GM12878 (cell line): Measurements from ENCODE around the gene MAP2K1. TPM values are rescaled to one million over a fixed set of nuclear protein-coding genes. Genes with fewer than 3 reads are reported as not detected.

Experiments used
- ATAC-seq: fragments of 200-7000 bp; cut with Tn5 transposase; 3 replicates; pipeline ENCODE4 v1.9.1; 2020; ENCODE audit warnings: mild to moderate bottlenecking, moderate library complexity
- BruUV-seq: library from RNA; stranded (reverse); fragments of 400-500 nt; replicated peaks from 2 replicates; lab custom pipeline; 2021; lab: Mats Ljungman, UMichigan
- CTCF ChIA-PET: fragments of 300-600 bp; sonication (Branson Sonifier 250); formaldehyde crosslinking; extraction: SDS; loops from one replicate; lab custom pipeline; 2021; ENCODE audit warnings: inconsistent platforms; lab: Yijun Ruan, JAX
- POLR2A ChIA-PET: fragments of 350-600 bp; formaldehyde crosslinking; extraction: SDS; loops from one replicate; lab custom pipeline; 2021; ENCODE audit warnings: inconsistent platforms; lab: Charles Lee
- RAD21 ChIA-PET: fragments of 300-600 bp; sonication (Branson Sonifier 250); formaldehyde crosslinking; loops from one replicate; lab custom pipeline; 2023; ENCODE audit warnings: antibody characterized with exemption; ENCODE audit not compliant: unreplicated experiment; lab: Charles Lee
- SMC1A ChIA-PET: fragments of 300-600 bp; sonication (Branson Sonifier 250); formaldehyde crosslinking; loops from one replicate; lab custom pipeline; 2023; ENCODE audit not compliant: unreplicated experiment, uncharacterized antibody; lab: Charles Lee
- DNase-seq: peaks from one replicate; pipeline ENCODE4 v3.0.0-alpha.2; 2011; ENCODE audit warnings: low read depth, low spot score
- FAIRE-seq: peaks from 3 replicates; lab custom pipeline; 2011; peaks lifted over from hg19 to GRCh38; lab: Jason Lieb, UNC
- H2AFZ ChIP-seq: 2 replicates; pipeline ENCODE4 v1.6.0; 2011; ENCODE audit warnings: low read depth, low read length, control low read depth; ENCODE audit not compliant: control insufficient read depth
- H3K27ac ChIP-seq: 2 replicates; pipeline ENCODE4 v1.5.1; 2011; ENCODE audit warnings: control low read depth; ENCODE audit not compliant: control insufficient read depth, insufficient read depth
- H3K27me3 ChIP-seq, 2 experiments: replicated peaks in 1 of 2; 2 replicates each; pipeline versions ENCODE4 v1.6.0 to v1.6.1; 2011; ENCODE audit warnings: low read length in 1 of 2; ENCODE audit not compliant: control insufficient read depth in 2 of 2, insufficient read depth in 2 of 2
- H3K36me3 ChIP-seq, 2 experiments: 2 replicates each; pipeline ENCODE4 v1.5.1; 2011; ENCODE audit warnings: low read length in 1 of 2; ENCODE audit not compliant: control insufficient read depth in 2 of 2, insufficient read depth in 2 of 2
- H3K4me1 ChIP-seq: 2 replicates; pipeline ENCODE4 v1.6.1; 2011; ENCODE audit warnings: mild to moderate bottlenecking, low read length, moderate library complexity, mixed read lengths; ENCODE audit not compliant: control insufficient read depth, insufficient read depth
- H3K4me2 ChIP-seq: 2 replicates; pipeline ENCODE4 v1.6.0; 2011; ENCODE audit warnings: control low read depth; ENCODE audit not compliant: control insufficient read depth, insufficient read depth
- H3K4me3 ChIP-seq: fragments of 200-600 bp; sonication (generic); 2 replicates; pipeline ENCODE4 v1.5.1; 2016
- H3K79me2 ChIP-seq: 2 replicates; pipeline ENCODE4 v1.6.0; 2011; ENCODE audit warnings: low read length; ENCODE audit not compliant: control insufficient read depth, insufficient read depth
- H3K9ac ChIP-seq: 2 replicates; pipeline ENCODE4 v1.8.0; 2011; ENCODE audit warnings: low read length, control low read depth, mixed read lengths; ENCODE audit not compliant: control insufficient read depth, insufficient read depth
- H3K9me3 ChIP-seq: replicated peaks from 3 replicates; pipeline ENCODE4 v1.5.1; 2011; ENCODE audit warnings: mild to moderate bottlenecking, low read length; ENCODE audit not compliant: control insufficient read depth, insufficient read depth
- H4K20me1 ChIP-seq: 2 replicates; pipeline ENCODE4 v1.6.0; 2011; ENCODE audit not compliant: control insufficient read depth, insufficient read depth
- BCL11A ChIP-seq: IDR thresholded peaks from 2 replicates; pipeline ENCODE4 v1.6.1; 2011; ENCODE audit warnings: low read depth, low read length
- BHLHE40 ChIP-seq, 2 experiments: fragments of 450-650 bp in 1 of 2; IDR thresholded peaks; 2 replicates each; pipeline ENCODE4 v1.6.1; 2011 to 2017; ENCODE audit warnings: low read depth in 2 of 2, borderline replicate concordance in 1 of 2, improper control_type of control experiment in 1 of 2, low read length in 1 of 2, mild to moderate bottlenecking in 1 of 2
- CBFB ChIP-seq: IDR thresholded peaks from 2 replicates; pipeline ENCODE4 v1.6.1; 2016; ENCODE audit warnings: antibody characterized with exemption, low read depth
- E4F1 ChIP-seq: fragments of 450-650 bp; IDR thresholded peaks from 2 replicates; pipeline ENCODE4 v1.6.1; 2018; ENCODE audit warnings: borderline replicate concordance, mild to moderate bottlenecking; ENCODE audit not compliant: partially characterized antibody
- ESRRA ChIP-seq: IDR thresholded peaks from 2 replicates; pipeline ENCODE4 v1.6.1; 2012; ENCODE audit warnings: mild to moderate bottlenecking, low read length, improper control_type of control experiment
- HSF1 ChIP-seq: fragments of 150-350 bp; IDR thresholded peaks from 2 replicates; pipeline ENCODE4 v1.6.1; 2014; ENCODE audit warnings: mild to moderate bottlenecking, low read depth, low read length
- KLF5 ChIP-seq: fragments of 450-650 bp; IDR thresholded peaks from 2 replicates; pipeline ENCODE4 v1.6.1; 2014; ENCODE audit warnings: mild to moderate bottlenecking; ENCODE audit not compliant: partially characterized antibody
- NFIC ChIP-seq: IDR thresholded peaks from 2 replicates; pipeline ENCODE4 v1.6.1; 2012; ENCODE audit warnings: low read depth, mild to moderate bottlenecking, inconsistent platforms, low read length, moderate library complexity
- NRF1 ChIP-seq: conservative IDR thresholded peaks from 2 replicates; pipeline ENCODE4 v1.6.1; 2011; ENCODE audit warnings: mild to moderate bottlenecking, low read depth, low read length, improper control_type of control experiment
- SREBF2 ChIP-seq: IDR thresholded peaks from 2 replicates; pipeline ENCODE4 v1.6.1; 2012; ENCODE audit warnings: mild to moderate bottlenecking, low read length
- TAF1 ChIP-seq: IDR thresholded peaks from 2 replicates; pipeline ENCODE4 v1.6.1; 2011; ENCODE audit warnings: mild to moderate bottlenecking, low read depth, low read length, borderline replicate concordance
- USF1 ChIP-seq: IDR thresholded peaks from 2 replicates; pipeline ENCODE4 v1.6.1; 2011; ENCODE audit warnings: borderline replicate concordance, low read depth, mild to moderate bottlenecking, moderate library complexity, mixed read lengths, low read length; ENCODE audit not compliant: insufficient read depth; ENCODE audit errors: extremely low read length
- ZNF24 ChIP-seq: fragments of 450-650 bp; IDR thresholded peaks from 2 replicates; pipeline ENCODE4 v1.6.1; 2017; ENCODE audit warnings: antibody characterized with exemption, mild to moderate bottlenecking
- ZNF622 ChIP-seq: fragments of 450-650 bp; IDR thresholded peaks from 2 replicates; pipeline ENCODE4 v1.6.1; 2017; ENCODE audit warnings: mild to moderate bottlenecking, inconsistent platforms
- WGBS: methylation state at CpG from one replicate; pipeline ENCODE4 v1.1.6; 2016; ENCODE audit warnings: low lambda C conversion rate; ENCODE audit not compliant: insufficient replicate concordance, insufficient coverage; ENCODE audit errors: missing lambda C conversion rate; 5-methylcytosine and 5-hydroxymethylcytosine counted together
- in situ Hi-C: fragments of 300-500 bp; cut with MboI; formaldehyde crosslinking; loops from 9 replicates; pipeline ENCODE4 v1.14.3; 2018; ENCODE audit warnings: mixed read lengths
- intact Hi-C: fragments of 100-400 bp; cut with micrococcal nuclease; formaldehyde crosslinking; loops from one replicate; pipeline ENCODE4 v1.14.2; 2022; ENCODE audit not compliant: unreplicated experiment
- polyA plus RNA-seq, 11 experiments: library from polyadenylated mRNA; depleted of rRNA in 4 of 11; unstranded in 6 of 11; stranded (reverse) in 5 of 11; fragments of >200 nt; fragmentation: Nextera tagmentation in 4 of 11; fragmentation: Illumina TruSeq in 1 of 11; extraction: Ambion mirVana in 4 of 11; extraction: Trizol in 1 of 11; gene quantifications; 1 replicate in 1 of 11; 2 replicates in 10 of 11; pipeline versions ENCODE4 v1.2.1 to v1.2.3, GENCODE V29; 2011 to 2016; ENCODE audit warnings: inconsistent platforms in 2 of 11, missing spikeins in 2 of 11, low read depth in 1 of 11
- total RNA-seq, 4 experiments: library from RNA; depleted of rRNA in 3 of 4; stranded (reverse); fragments of >200 nt in 3 of 4; fragmentation: Illumina TruSeq in 1 of 4; extraction: Trizol in 1 of 4; gene quantifications; 2 replicates each; pipeline versions ENCODE4 v1.2.1 to v1.2.3, GENCODE V29; 2013 to 2021

The MAP2K1 gene
- total and polyA plus RNA-seq, 10 of the 15 experiments (the other 5 are each of a cell fraction or from before 2014, with no cell fraction given), result 11.2 to 112 (median 56.6) TPM

GRCh38 chr15:66481107-66481856 is 94.6 kb downstream of the MAP2K1 start:
- H3K4me2 ChIP-seq, result no peak overlapping the region
- ChIA-PET CTCF (interaction anchor here (1.3 kb wide), 1 partner anchor 13 kb away, joined by 3 read pairs; no protein-coding TSS in a partner anchor), POLR2A (no interaction called here), SMC1A (interaction anchor here (1.0 kb wide), 1 partner anchor 92 kb away, joined by 3 read pairs; no protein-coding TSS in a partner anchor), RAD21 (interaction anchor here (1.5 kb wide), 1 partner anchor 15 kb away, joined by 4 read pairs; no protein-coding TSS in a partner anchor)
- BruUV-seq, result no TSS peak
- no peak for FAIRE-seq
- in situ Hi-C loops (no loop called here), intact Hi-C loops (no loop called here)
- H3K36me3 ChIP-seq, result peaks cover 21 to 22% of the 10 kb centered on the region in 2 experiments
- peaks cover 4% of the 10 kb centered on the region for H3K4me1 ChIP-seq
- no peak overlapping the region for H2AFZ ChIP-seq
- H4K20me1 ChIP-seq, result no peaks in the 10 kb centered on the region
- no peak for TF ChIP-seq ZNF622
- TF ChIP-seq USF1, result no peak
- TF ChIP-seq NRF1, result no peak
- no peak for TF ChIP-seq ZNF24
- TF ChIP-seq BCL11A, result no peak
- no peak for TF ChIP-seq BHLHE40 (IDR thresholded peaks at IDR 0.05; ENCODE audit: borderline replicate concordance in 1 of 2, low read depth in 2 of 2, low read length in 1 of 2)
- TF ChIP-seq TAF1, result no peak
- no peak for TF ChIP-seq HSF1
- no peak for TF ChIP-seq CBFB
- no peak for TF ChIP-seq NFIC
- TF ChIP-seq E4F1, result no peak
- TF ChIP-seq KLF5, result no peak
- TF ChIP-seq SREBF2, result no peak
- no peak for TF ChIP-seq ESRRA
- no peak overlapping the region for H3K27ac ChIP-seq
- WGBS, result 96% methylated on average over 10 of the region's 10 CpGs
- no peak overlapping the region for H3K4me3 ChIP-seq
- peaks cover under 1% of the 10 kb centered on the region; the same call in 1 of the 2 replicates for H3K79me2 ChIP-seq
- no peaks in the 10 kb centered on the region for H3K27me3 ChIP-seq
- no peak for ATAC-seq
- no peaks in the 10 kb centered on the region for H3K9me3 ChIP-seq
- H3K9ac ChIP-seq, result no peak overlapping the region
- no peak for DNase-seq
